ENCODE results near the gene JMY.

GRCh38 chr5:79191457-79191856 lies 44.5 kb upstream of the JMY start:
- TF ChIP-seq CTCF (IDR thresholded peaks at IDR 0.05; ENCODE audit: poor library complexity) (no peak), EZH2 (IDR thresholded peaks at IDR 0.05; ENCODE audit: borderline replicate concordance) (no peak)
